Heart left ventricle (tissue), 16 donors: Measurements from ENCODE around the gene EIF4A3. TPM values are rescaled to one million over a fixed set of nuclear protein-coding genes. Genes with fewer than 3 reads are reported as not detected.

Source experiments
- ATAC-seq, 4 donors: fragments of 200-7000 bp; cut with Tn5 transposase; one replicate each; pipeline ENCODE4 v1.9.1; 2020 to 2022; ENCODE audit warnings: moderate library complexity in 4 of 4, mild to moderate bottlenecking in 3 of 4, moderate number of reproducible peaks in 1 of 4
- DNase-seq, 5 donors: peaks; one replicate each; pipeline ENCODE4 v3.0.0-alpha.2; 2020
- H3K27ac ChIP-seq, 12 donors: fragments of 200-600 bp; sonication (generic) in 4 of 12; one replicate each; pipeline versions ENCODE4 v1.5.0 to v1.8.0; 2016 to 2022; ENCODE audit warnings: mild to moderate bottlenecking in 2 of 12
- H3K27me3 ChIP-seq, 9 donors: fragments of 200-600 bp; sonication (generic) in 2 of 9; one replicate each; pipeline versions ENCODE4 v1.5.1 to v1.8.0; 2016 to 2022; ENCODE audit warnings: mild to moderate bottlenecking in 3 of 9
- H3K36me3 ChIP-seq, 9 donors: fragments of 200-600 bp; sonication (generic) in 2 of 9; one replicate each; pipeline versions ENCODE4 v1.5.0 to v1.8.0; 2018 to 2022; ENCODE audit warnings: mild to moderate bottlenecking in 2 of 9
- H3K4me1 ChIP-seq, 12 donors: fragments of 200-600 bp; sonication (generic) in 4 of 12; one replicate each; pipeline versions ENCODE4 v1.5.0 to v1.8.0; 2016 to 2022; ENCODE audit warnings: mild to moderate bottlenecking in 3 of 12
- H3K4me3 ChIP-seq, 12 donors: fragments of 200-600 bp; sonication (generic) in 4 of 12; one replicate each; pipeline versions ENCODE4 v1.5.0 to v1.8.0; 2017 to 2022; ENCODE audit warnings: mild to moderate bottlenecking in 9 of 12, moderate library complexity in 4 of 12
- H3K9me3 ChIP-seq, 12 donors: fragments of 200-600 bp; sonication (generic) in 4 of 12; one replicate each; pipeline versions ENCODE4 v1.5.0 to v1.8.0; 2016 to 2022; ENCODE audit warnings: mild to moderate bottlenecking in 1 of 12
- CTCF ChIP-seq, 12 donors: fragments of 200-600 bp; sonication (generic) in 4 of 12; IDR thresholded peaks; one replicate each; pipeline versions ENCODE4 v1.5.0 to v1.8.0; 2018 to 2022; ENCODE audit warnings: antibody characterized with exemption in 12 of 12, mild to moderate bottlenecking in 5 of 12
- POLR2A ChIP-seq, 2 donors: fragments of 450-650 bp; IDR thresholded peaks; one replicate each; pipeline ENCODE4 v1.6.1; 2017; ENCODE audit warnings: antibody characterized with exemption in 2 of 2, mild to moderate bottlenecking in 2 of 2, moderate library complexity in 2 of 2
- WGBS, 4 donors: extraction: QIAGEN DNeasy Blood & Tissue Kit in 2 of 4; methylation state at CpG; one replicate each; pipeline versions ENCODE4 v1.1.5 to v1.1.7; 2013 to 2018; 5-methylcytosine and 5-hydroxymethylcytosine counted together
- intact Hi-C, 10 donors: fragments of 100-400 bp; cut with DNase I; formaldehyde crosslinking; loops; one replicate each; pipeline versions ENCODE4 v1.11.1 to v1.14.2; 2022
- polyA plus RNA-seq, 2 donors: library from polyadenylated mRNA; stranded (reverse); fragments of 200-250 nt; gene quantifications; one replicate each; pipeline ENCODE4 v1.2.3, GENCODE V29; 2013
- total RNA-seq, 9 donors: library from RNA; depleted of rRNA in 2 of 9; stranded (reverse); fragments of >200 nt in 2 of 9; fragmentation: NEBNext Ultra II Directional in 3 of 9; extraction: Animal tissue kit (Norgen Biotek cat#: 25700) in 3 of 9; gene quantifications; one replicate each; pipeline versions ENCODE4 v1.1.0 to v1.2.4, GENCODE V29; 2016 to 2023
- donor health status: ischemic (EF 13 %, LVEDD 7.1; RV severe dilation, severe dysfunction).
- donor health status: healthy with polysubstance abuse.
- donor health status: DM: no; HTN: yes; CAD: no.
- donor health status: DM: no; HTN: no; CAD: no.
- donor health status: ischemic (EF 25% LVEDD 6.9; RV normal size, moderate dysfunction).
- donor health status: ischemic (EF 25% LVEDD 5.7; RV mildly dilated, moderate dysfunction).
- donor health status: healthy.
- donor health status: DM: yes; HTN: yes; CAD: no.
- donor health status: ischemic (EF 35%, LVEDD 5.7; RV mildly dilated, moderate dysfunction).
- donor health status: nonischemic (EF 11% LVEDD 7.7; RV severe dilation, severe dysfunction).
- donor health status: DM: yes; HTN: yes; CAD: no.
- donor health status: PGD.
- donor health status: ischemic (EF 29% LVEDD 5.4; RV normal size, mild dysfunction).
- donor health status: nonischemic (EF 23%, LVEDD 6.1; RV moderate dilation, normal function).

The EIF4A3 gene
- total and polyA plus RNA-seq, 11 donors: 17.8 to 57.5 (median 31.6) TPM

- no peak for ATAC-seq
- H3K4me3 ChIP-seq: no peak overlapping the region
- TF ChIP-seq CTCF (IDR thresholded peaks at IDR 0.05): no peak
- no peak for TF ChIP-seq POLR2A (IDR thresholded peaks at IDR 0.05)
- H3K36me3 ChIP-seq: peaks cover 6 to 84% (median 75%) of the 10 kb centered on the region in 9 donors
- intact Hi-C loops: loop anchor here in 4 of 10 donors (10.0 kb wide), 3 partner anchors 53 to 223 kb away; partner anchors contain the start of gene RNF213 (in 3 of the 4)
- no peaks in the 10 kb centered on the region for H3K9me3 ChIP-seq
- 92 to 95% (median 94%) methylated on average over 7 of the region's 7 CpGs for WGBS, 4 donors
- H3K27ac ChIP-seq: no peak overlapping the region
- peaks cover 0 to 25% (median 16%) of the 10 kb centered on the region in 12 donors for H3K4me1 ChIP-seq
- H3K27me3 ChIP-seq: no peaks in the 10 kb centered on the region
- DNase-seq: no peak
Measured at GRCh38 chr17:80141463-80142165, 5.3 kb downstream of the EIF4A3 start.

GRCh38 chr17:80138856-80139426 lies 8.0 kb downstream of the EIF4A3 start:
- WGBS, 4 donors: 91 to 93% (median 91%) methylated on average over 15 to 18 of the region's 18 CpGs
- no peaks in the 10 kb centered on the region for H3K9me3 ChIP-seq
- H3K27ac ChIP-seq: no peak overlapping the region
- peaks cover 6 to 100% (median 100%) of the 10 kb centered on the region in 9 donors for H3K36me3 ChIP-seq
- DNase-seq: no peak
- TF ChIP-seq CTCF (IDR thresholded peaks at IDR 0.05): no peak
- TF ChIP-seq POLR2A (IDR thresholded peaks at IDR 0.05): no peak
- peaks cover 0 to 3% (median 0%) of the 10 kb centered on the region in 12 donors for H3K4me1 ChIP-seq
- H3K4me3 ChIP-seq: no peak overlapping the region
- intact Hi-C loops: no loop called here
- ATAC-seq: peak in 1 of 4 donors; percentile 27
- no peaks in the 10 kb centered on the region for H3K27me3 ChIP-seq

- Histone ChIP-seq H3K27me3 (no peaks in the 10 kb centered on the region), H3K4me3 (no peak overlapping the region), H3K9me3 (no peaks in the 10 kb centered on the region), H3K36me3 (peaks cover 6 to 96% (median 90%) of the 10 kb centered on the region in 9 donors), H3K4me1 (no peaks in the 10 kb centered on the region), H3K27ac (no peak overlapping the region)
- WGBS, 4 donors: 95 to 99% (median 96%) methylated on average over 9 of the region's 9 CpGs
- intact Hi-C loops: no loop called here
- no peak for DNase-seq
- no peak for ATAC-seq
- TF ChIP-seq POLR2A (IDR thresholded peaks at IDR 0.05): no peak
- TF ChIP-seq CTCF (IDR thresholded peaks at IDR 0.05): no peak
Measured at GRCh38 chr17:80137131-80137530, 9.8 kb downstream of the EIF4A3 start.

GRCh38 chr17:80133626-80133970 lies 13.3 kb downstream of the EIF4A3 start:
- H3K9me3 ChIP-seq: no peaks in the 10 kb centered on the region
- TF ChIP-seq POLR2A (IDR thresholded peaks at IDR 0.05): no peak
- no peak for TF ChIP-seq CTCF (IDR thresholded peaks at IDR 0.05)
- DNase-seq (no peak), ATAC-seq (no peak)
- H3K27ac ChIP-seq: no peak overlapping the region
- 94 to 96% (median 95%) methylated on average over 6 of the region's 6 CpGs for WGBS, 4 donors
- intact Hi-C loops: no loop called here
- H3K27me3 ChIP-seq: no peaks in the 10 kb centered on the region
- H3K4me1 ChIP-seq: no peaks in the 10 kb centered on the region
- peaks cover 6 to 61% (median 55%) of the 10 kb centered on the region in 9 donors for H3K36me3 ChIP-seq
- no peak overlapping the region for H3K4me3 ChIP-seq
